ENCODE results near the gene LETMD1.

Gene LETMD1

GRCh38 chr12:51019927-51020326, 28.2 kb upstream of the LETMD1 start:
- H3K27ac ChIP-seq, result peak overlapping the region in 3 of 11 experiments; percentile 10 to 32 (median 20); a peak in 1 of 22 replicates

GRCh38 chr12:51020448-51021182, 27.5 kb upstream of the LETMD1 start:
- H3K9ac ChIP-seq, result peak overlapping the region in 2 of 11 experiments; percentile 31 to 38; a peak in 3 of 22 replicates
- H3K36me3 ChIP-seq, result peaks cover 0 to 6% (median 0%) of the 10 kb centered on the region in 11 experiments; a peak in 3 of 22 replicates
- peaks cover 34 to 76% (median 50%) of the 10 kb centered on the region in 10 experiments for H3K4me1 ChIP-seq
- no peaks in the 10 kb centered on the region for H3K27me3 ChIP-seq
- H3K9me3 ChIP-seq (replicated peaks in 1 of 11), result no peaks in the 10 kb centered on the region
- H3K4me3 ChIP-seq, result no peak overlapping the region
- peak overlapping the region in 6 of 11 experiments; percentile 10 to 46 (median 28); a peak in 6 of 22 replicates for H3K27ac ChIP-seq
- no peak for TF ChIP-seq Cebpa-rat (IDR thresholded peaks at IDR 0.05)
- H3K4me2 ChIP-seq, result peak overlapping the region; percentile 50 to 94 (median 69)
- H4K20me1 ChIP-seq, result peaks cover 5 to 51% (median 13%) of the 10 kb centered on the region in 11 experiments; a peak in 13 of 22 replicates

More at GRCh38 chr12:51019927-51020326, 28.2 kb upstream of the LETMD1 start:
- Histone ChIP-seq H3K4me2 (peak overlapping the region in 7 of 11 experiments; percentile 54 to 94 (median 73); a peak in 11 of 22 replicates), H3K27me3 (no peaks in the 10 kb centered on the region), H3K4me3 (no peak overlapping the region), H3K9ac (peak overlapping the region in 2 of 11 experiments; percentile 31 to 38; a peak in 2 of 22 replicates), H4K20me1 (peaks cover 5 to 51% (median 13%) of the 10 kb centered on the region in 11 experiments; a peak in 13 of 22 replicates), H3K9me3 (replicated peaks in 1 of 11) (no peaks in the 10 kb centered on the region), H3K4me1 (peaks cover 30 to 76% (median 43%) of the 10 kb centered on the region in 10 experiments), H3K36me3 (peaks cover 0 to 6% (median 0%) of the 10 kb centered on the region in 11 experiments; a peak in 3 of 22 replicates)
- TF ChIP-seq Cebpa-rat (IDR thresholded peaks at IDR 0.05), result no peak

- Histone ChIP-seq H3K9me3 (replicated peaks in 1 of 11) (no peaks in the 10 kb centered on the region), H3K4me3 (peak overlapping the region in 2 of 10 experiments; percentile 2 to 29; a peak in 1 of 20 replicates), H3K27me3 (no peaks in the 10 kb centered on the region), H3K27ac (peak overlapping the region in 9 of 11 experiments; percentile 3 to 66 (median 46); a peak in 13 of 22 replicates), H3K36me3 (peaks cover 0 to 6% (median 0%) of the 10 kb centered on the region in 11 experiments; a peak in 2 of 22 replicates), H3K9ac (peak overlapping the region in 6 of 11 experiments; percentile 1 to 75 (median 21); a peak in 13 of 22 replicates), H4K20me1 (peaks cover 5 to 51% (median 13%) of the 10 kb centered on the region in 11 experiments; a peak in 13 of 22 replicates), H3K4me1 (peaks cover 37 to 79% (median 53%) of the 10 kb centered on the region in 10 experiments), H3K4me2 (peak overlapping the region; percentile 50 to 94 (median 69))
- no peak for TF ChIP-seq Cebpa-rat (IDR thresholded peaks at IDR 0.05)
Observed at GRCh38 chr12:51021694-51022093, 26.4 kb upstream of the LETMD1 start.

- H4K20me1 ChIP-seq, result peaks cover 0 to 38% (median 6%) of the 10 kb centered on the region in 11 experiments; a peak in 11 of 22 replicates
- H3K9ac ChIP-seq, result peak overlapping the region in 3 of 11 experiments; percentile 85 to 90 (median 88); a peak in 5 of 22 replicates
- H3K27ac ChIP-seq, result peak overlapping the region in 3 of 11 experiments; percentile 83 to 87 (median 84); a peak in 6 of 22 replicates
- peak overlapping the region; percentile 82 to 94 (median 92); a peak in 21 of 22 replicates for H3K4me2 ChIP-seq
- H3K36me3 ChIP-seq, result peaks cover 0 to 6% (median 0%) of the 10 kb centered on the region in 11 experiments; a peak in 2 of 22 replicates
- TF ChIP-seq Cebpa-rat (IDR thresholded peaks at IDR 0.05), result no peak
- peaks cover 39 to 81% (median 55%) of the 10 kb centered on the region in 10 experiments for H3K4me1 ChIP-seq
- peak overlapping the region in 3 of 10 experiments; percentile 76 to 87 (median 79); a peak in 5 of 20 replicates for H3K4me3 ChIP-seq
- H3K9me3 ChIP-seq (replicated peaks in 1 of 11), result no peaks in the 10 kb centered on the region
- no peaks in the 10 kb centered on the region for H3K27me3 ChIP-seq
Observed at GRCh38 chr12:51023625-51024382, 24.3 kb upstream of the LETMD1 start.

- Histone ChIP-seq H3K27ac (peak overlapping the region; percentile 81 to 87 (median 85)), H4K20me1 (peaks cover 0 to 26% (median 5%) of the 10 kb centered on the region in 11 experiments; a peak in 8 of 22 replicates), H3K4me3 (peak overlapping the region; percentile 76 to 87 (median 81)), H3K36me3 (no peaks in the 10 kb centered on the region), H3K9ac (peak overlapping the region; percentile 83 to 90 (median 87)), H3K27me3 (no peaks in the 10 kb centered on the region), H3K4me2 (peak overlapping the region; percentile 82 to 94 (median 92)), H3K4me1 (peaks cover 37 to 66% (median 47%) of the 10 kb centered on the region in 10 experiments), H3K9me3 (replicated peaks in 1 of 11) (no peaks in the 10 kb centered on the region)
- 0 out of 22 replicates have a peak, but pooled peaks of 1 of the 11 experiments have one; percentile 19 for TF ChIP-seq Cebpa-rat (IDR thresholded peaks at IDR 0.05)
Observed at GRCh38 chr12:51025338-51025835, 22.7 kb upstream of the LETMD1 start.

- H3K27ac ChIP-seq, result peak within 1 kb of the TSS; percentile 81 to 87 (median 85)
- H3K36me3 ChIP-seq, result no peaks in the 10 kb centered on the region
- H3K4me1 ChIP-seq, result peaks cover 31 to 60% (median 41%) of the 10 kb centered on the region in 10 experiments
Observed at GRCh38 chr12:51025836-51026638, 22.1 kb upstream of the LETMD1 start, which contains the start of gene SLC11A2. Gene SLC11A2, minus strand, starts transcription at chr12:51026384. Its CDS starts 15,656 bp downstream, at chr12:51010728.

GRCh38 chr12:51027342-51027835, 20.7 kb upstream of the LETMD1 start:
- Histone ChIP-seq H3K4me1 (peaks cover 18 to 46% (median 27%) of the 10 kb centered on the region in 10 experiments), H3K9ac (no peak overlapping the region), H3K9me3 (replicated peaks in 1 of 11) (no peaks in the 10 kb centered on the region), H4K20me1 (peaks cover 0 to 13% (median 0%) of the 10 kb centered on the region in 11 experiments; a peak in 4 of 22 replicates), H3K4me2 (peak overlapping the region in 1 of 11 experiments; percentile 18; a peak in 1 of 22 replicates), H3K36me3 (no peaks in the 10 kb centered on the region), H3K27ac (no peak overlapping the region), H3K4me3 (no peak overlapping the region), H3K27me3 (no peaks in the 10 kb centered on the region)
- TF ChIP-seq Cebpa-rat (IDR thresholded peaks at IDR 0.05), result no peak

More at GRCh38 chr12:51025836-51026638, 22.1 kb upstream of the LETMD1 start, which contains the start of gene SLC11A2:
- Histone ChIP-seq H3K4me3 (peak within 1 kb of the TSS; percentile 76 to 87 (median 81)), H3K9me3 (replicated peaks in 1 of 11) (no peaks in the 10 kb centered on the region), H4K20me1 (peaks cover 0 to 20% (median 1%) of the 10 kb centered on the region in 11 experiments; a peak in 7 of 22 replicates), H3K4me2 (peak within 1 kb of the TSS; percentile 82 to 94 (median 92)), H3K27me3 (no peaks in the 10 kb centered on the region), H3K9ac (peak within 1 kb of the TSS; percentile 83 to 90 (median 87))
- TF ChIP-seq Cebpa-rat (IDR thresholded peaks at IDR 0.05), result no peak
